Vagina (tissue), 2 donors: ENCODE data around the gene COL12A1. TPM values are rescaled to one million over a fixed set of nuclear protein-coding genes. Genes with fewer than 3 reads are reported as not detected.

Experiments used
- DNase-seq, 2 donors: peaks; one replicate each; pipeline ENCODE4 v3.0.0-alpha.2; 2017; ENCODE audit errors: extremely low spot score in 2 of 2
- H3K27ac ChIP-seq: fragments of 200-600 bp; sonication (generic); one replicate; pipeline ENCODE4 v1.5.1; 2019
- H3K27me3 ChIP-seq: fragments of 200-600 bp; sonication (generic); one replicate; pipeline ENCODE4 v1.5.1; 2019
- H3K36me3 ChIP-seq, 2 donors: fragments of 200-600 bp; sonication (generic); one replicate each; pipeline ENCODE4 v1.5.1; 2017 to 2019
- H3K4me1 ChIP-seq: fragments of 200-600 bp; sonication (generic); one replicate; pipeline ENCODE4 v1.5.1; 2019
- H3K4me3 ChIP-seq, 2 donors: fragments of 200-600 bp; sonication (generic); 1 replicate in 1 of 2; 2 replicates in 1 of 2; pipeline ENCODE4 v1.5.1; 2016 to 2019
- H3K9me3 ChIP-seq: fragments of 200-600 bp; sonication (generic); one replicate; pipeline ENCODE4 v1.5.1; 2019
- POLR2A ChIP-seq, 2 donors: fragments of 450-650 bp; IDR thresholded peaks; one replicate each; pipeline ENCODE4 v1.6.1; 2017; ENCODE audit warnings: antibody characterized with exemption in 2 of 2, mild to moderate bottlenecking in 2 of 2, moderate library complexity in 2 of 2
- POLR2AphosphoS5 ChIP-seq, 2 donors: sonication (generic); formaldehyde crosslinking; IDR thresholded peaks; one replicate each; pipeline ENCODE4 v1.9.0; 2017; ENCODE audit warnings: antibody characterized with exemption in 2 of 2, mild to moderate bottlenecking in 2 of 2, low read depth in 1 of 2; ENCODE audit not compliant: insufficient read depth in 1 of 2
- intact Hi-C: fragments of 100-400 bp; cut with DNase I; formaldehyde crosslinking; loops from one replicate; pipeline ENCODE4 v1.15.1; 2023
- total RNA-seq: library from RNA; depleted of rRNA; stranded (reverse); fragments of >200 nt; gene quantifications from one replicate; pipeline ENCODE4 v1.2.3, GENCODE V29; 2016
- TF ChIP-seq, protein P1 (sequence below), 3 experiments: fragments of 450-650 bp in 2 of 3; fragments of 200-600 bp in 1 of 3; sonication (generic) in 1 of 3; IDR thresholded peaks; one replicate each; pipeline ENCODE4 v1.5.1; 2017 to 2019; ENCODE audit warnings: antibody characterized with exemption in 3 of 3, mild to moderate bottlenecking in 2 of 3, moderate library complexity in 2 of 3

Gene COL12A1
- total RNA-seq, 1 donor from 2014 or later: 130 TPM

DNA sequence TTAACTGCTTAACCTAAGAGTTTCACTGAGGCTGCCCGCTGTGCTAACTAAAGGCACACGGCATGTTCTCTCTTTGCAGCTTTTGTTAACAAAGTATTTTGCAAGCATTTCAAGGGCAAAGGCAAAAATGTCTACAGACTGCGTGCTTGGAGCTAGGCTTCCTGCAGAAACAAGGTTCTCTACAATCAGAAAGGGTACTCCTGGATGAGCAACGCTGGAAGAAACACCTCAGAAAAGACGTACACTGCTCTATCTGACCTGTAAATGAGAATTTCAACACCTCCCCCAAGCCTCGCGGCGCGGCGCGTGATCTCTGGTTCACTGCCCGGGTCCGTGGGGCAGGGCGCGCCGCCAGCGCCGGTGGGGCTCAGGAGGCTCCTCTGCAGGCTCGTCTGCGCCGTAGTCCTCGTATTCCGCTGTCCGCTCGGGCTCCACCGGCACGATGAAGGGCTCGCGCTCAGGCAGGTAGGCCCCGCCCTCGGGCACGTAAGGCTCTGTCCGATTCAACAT, 120.9 kb downstream of the COL12A1 start:
- Histone ChIP-seq H3K27me3 (no peaks in the 10 kb centered on the region), H3K4me3 (no peak overlapping the region), H3K36me3 (peaks cover 0 to 14% of the 10 kb centered on the region in 2 donors), H3K27ac (no peak overlapping the region), H3K9me3 (no peaks in the 10 kb centered on the region), H3K4me1 (peaks cover 2% of the 10 kb centered on the region)
- intact Hi-C loops: no loop called here
- DNase-seq: no peak
- TF ChIP-seq POLR2AphosphoS5 (IDR thresholded peaks at IDR 0.05; ENCODE audit: insufficient read depth in 1 of 2, low read depth in 1 of 2): no peak
- TF ChIP-seq, protein P1, sequence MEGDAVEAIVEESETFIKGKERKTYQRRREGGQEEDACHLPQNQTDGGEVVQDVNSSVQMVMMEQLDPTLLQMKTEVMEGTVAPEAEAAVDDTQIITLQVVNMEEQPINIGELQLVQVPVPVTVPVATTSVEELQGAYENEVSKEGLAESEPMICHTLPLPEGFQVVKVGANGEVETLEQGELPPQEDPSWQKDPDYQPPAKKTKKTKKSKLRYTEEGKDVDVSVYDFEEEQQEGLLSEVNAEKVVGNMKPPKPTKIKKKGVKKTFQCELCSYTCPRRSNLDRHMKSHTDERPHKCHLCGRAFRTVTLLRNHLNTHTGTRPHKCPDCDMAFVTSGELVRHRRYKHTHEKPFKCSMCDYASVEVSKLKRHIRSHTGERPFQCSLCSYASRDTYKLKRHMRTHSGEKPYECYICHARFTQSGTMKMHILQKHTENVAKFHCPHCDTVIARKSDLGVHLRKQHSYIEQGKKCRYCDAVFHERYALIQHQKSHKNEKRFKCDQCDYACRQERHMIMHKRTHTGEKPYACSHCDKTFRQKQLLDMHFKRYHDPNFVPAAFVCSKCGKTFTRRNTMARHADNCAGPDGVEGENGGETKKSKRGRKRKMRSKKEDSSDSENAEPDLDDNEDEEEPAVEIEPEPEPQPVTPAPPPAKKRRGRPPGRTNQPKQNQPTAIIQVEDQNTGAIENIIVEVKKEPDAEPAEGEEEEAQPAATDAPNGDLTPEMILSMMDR (IDR thresholded peaks at IDR 0.05): no peak
- TF ChIP-seq POLR2A (IDR thresholded peaks at IDR 0.05): no peak

DNA sequence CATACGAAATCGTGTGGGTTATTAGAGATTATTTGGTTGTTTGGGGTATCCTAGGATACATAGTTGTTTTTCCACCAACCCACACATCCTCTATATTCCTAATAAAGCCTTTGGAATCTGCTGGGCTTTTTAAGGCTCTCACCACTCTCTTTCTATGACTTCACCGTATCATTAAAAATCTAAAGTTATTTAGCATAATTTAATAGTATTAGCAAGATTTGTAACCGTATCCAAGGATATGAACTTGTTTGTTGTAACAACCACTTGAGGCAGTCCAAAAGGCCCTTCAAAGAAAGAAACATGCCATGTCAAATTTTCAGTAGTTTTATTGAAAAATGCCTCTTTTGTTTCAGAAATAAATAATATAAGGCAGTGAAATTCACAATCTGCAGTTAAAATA, 121.8 kb downstream of the COL12A1 start:
- H3K27me3 ChIP-seq: no peaks in the 10 kb centered on the region
- intact Hi-C loops: no loop called here

DNA sequence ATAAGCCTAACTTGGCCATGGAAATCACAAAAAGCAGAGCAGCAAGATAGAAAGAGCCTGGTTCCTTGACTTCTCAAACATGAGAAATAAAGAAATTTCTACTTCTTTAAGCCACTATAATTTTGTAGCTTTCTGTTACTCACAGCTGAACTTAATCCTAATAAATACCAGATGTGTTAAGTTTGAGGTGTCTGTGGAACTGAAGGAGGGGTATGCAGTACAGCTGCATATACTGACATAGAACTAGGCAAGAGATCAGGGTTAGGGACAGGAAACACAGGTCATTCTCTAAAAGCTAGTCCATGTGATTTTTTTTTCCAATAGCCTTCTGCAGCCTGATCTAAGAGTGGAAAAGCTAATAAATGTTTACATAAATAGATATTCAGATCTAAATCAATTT, 123.9 kb downstream of the COL12A1 start:
- Histone ChIP-seq H3K4me3 (no peak overlapping the region), H3K4me1 (no peaks in the 10 kb centered on the region), H3K27me3 (no peaks in the 10 kb centered on the region), H3K36me3 (no peaks in the 10 kb centered on the region), H3K9me3 (no peaks in the 10 kb centered on the region), H3K27ac (no peak overlapping the region)
- TF ChIP-seq POLR2A (IDR thresholded peaks at IDR 0.05): no peak
- TF ChIP-seq POLR2AphosphoS5 (IDR thresholded peaks at IDR 0.05; ENCODE audit: insufficient read depth in 1 of 2, low read depth in 1 of 2): no peak
- TF ChIP-seq, protein P1 (IDR thresholded peaks at IDR 0.05): no peak
- intact Hi-C loops: no loop called here
- no peak for DNase-seq

More for the DNA sequence above, 121.8 kb downstream of the COL12A1 start:
- TF ChIP-seq, protein P1 (IDR thresholded peaks at IDR 0.05): no peak
- TF ChIP-seq POLR2AphosphoS5 (IDR thresholded peaks at IDR 0.05; ENCODE audit: insufficient read depth in 1 of 2, low read depth in 1 of 2): no peak
- no peak for TF ChIP-seq POLR2A (IDR thresholded peaks at IDR 0.05)
- Histone ChIP-seq H3K4me1 (no peaks in the 10 kb centered on the region), H3K36me3 (peaks cover 0 to 14% of the 10 kb centered on the region in 2 donors), H3K4me3 (no peak overlapping the region), H3K9me3 (no peaks in the 10 kb centered on the region), H3K27ac (no peak overlapping the region)
- DNase-seq: no peak

DNA sequence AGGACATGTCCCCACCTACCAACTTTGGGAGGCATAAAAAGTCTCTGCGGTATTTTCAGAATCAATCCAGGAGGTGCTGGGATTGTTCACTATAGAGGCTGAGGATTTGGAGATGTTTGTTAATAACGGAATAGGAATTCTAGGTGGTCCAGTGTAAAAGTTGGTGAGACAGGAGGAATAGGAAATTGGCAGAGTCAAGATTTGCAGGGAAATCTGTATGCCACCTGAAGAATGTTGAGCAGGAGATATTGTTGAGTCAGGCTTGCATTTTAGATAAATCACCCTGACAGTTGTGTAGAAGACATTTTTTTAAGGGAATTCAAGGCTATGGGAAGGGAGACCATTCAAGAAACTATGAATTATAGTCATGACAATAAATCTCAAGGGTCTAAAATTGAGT, 124.8 kb downstream of the COL12A1 start:
- Histone ChIP-seq H3K27me3 (no peaks in the 10 kb centered on the region), H3K36me3 (no peaks in the 10 kb centered on the region), H3K4me3 (no peak overlapping the region), H3K27ac (no peak overlapping the region), H3K4me1 (no peaks in the 10 kb centered on the region), H3K9me3 (no peaks in the 10 kb centered on the region)
- no peak for DNase-seq
- TF ChIP-seq POLR2AphosphoS5 (IDR thresholded peaks at IDR 0.05; ENCODE audit: insufficient read depth in 1 of 2, low read depth in 1 of 2) (no peak), POLR2A (IDR thresholded peaks at IDR 0.05) (no peak)
- TF ChIP-seq, protein P1 (IDR thresholded peaks at IDR 0.05): no peak
- intact Hi-C loops: no loop called here

DNA sequence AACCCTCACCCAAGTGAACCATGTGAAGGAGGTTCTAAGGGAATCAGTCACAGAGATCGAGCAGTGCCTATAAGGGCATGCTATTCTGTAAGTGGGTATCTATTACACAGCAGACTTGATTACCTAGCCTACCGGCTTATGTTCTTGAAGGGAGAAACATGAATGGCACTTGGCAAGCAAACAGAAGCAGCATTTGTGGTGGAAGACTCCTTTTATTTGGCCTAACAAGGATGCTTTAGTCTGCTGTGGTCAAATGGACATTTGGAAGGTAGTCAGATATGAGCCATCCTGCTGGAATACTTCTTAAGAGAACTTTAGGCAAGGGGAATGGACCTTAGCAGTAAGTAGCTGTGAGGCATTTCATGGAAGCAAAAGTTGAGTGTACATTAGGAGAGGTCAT, 126.3 kb downstream of the COL12A1 start:
- intact Hi-C loops: no loop called here
- H3K27ac ChIP-seq: no peak overlapping the region
- no peaks in the 10 kb centered on the region for H3K36me3 ChIP-seq
- no peak for DNase-seq
- no peaks in the 10 kb centered on the region for H3K9me3 ChIP-seq
- H3K27me3 ChIP-seq: no peaks in the 10 kb centered on the region
- no peaks in the 10 kb centered on the region for H3K4me1 ChIP-seq
- TF ChIP-seq POLR2AphosphoS5 (IDR thresholded peaks at IDR 0.05; ENCODE audit: insufficient read depth in 1 of 2, low read depth in 1 of 2) (no peak), POLR2A (IDR thresholded peaks at IDR 0.05) (no peak)
- TF ChIP-seq, protein P1 (IDR thresholded peaks at IDR 0.05): no peak
- no peak overlapping the region for H3K4me3 ChIP-seq
